Activated CD8-positive, alpha-beta memory T cell treated with anti-CD3 and anti-CD28 coated beads, Interleukin-2, amount 10 ng/mL, durations not matched to agents 7 days and 5 days (primary cell): Measurements from ENCODE around the gene MTERF2. TPM values are rescaled to one million over a fixed set of nuclear protein-coding genes. Genes with fewer than 3 reads are reported as not detected.

Experiments used
- ATAC-seq: fragments of 150-1000 bp; cut with Tn5 transposase; one replicate; pipeline ENCODE4 v1.10.0; 2021; ENCODE audit warnings: moderate library complexity
- CTCF ChIA-PET: fragments of 350-600 bp; sonication (Branson Sonifier 250); formaldehyde crosslinking; loops from one replicate; lab custom pipeline; 2021; ENCODE audit warnings: antibody characterized with exemption; lab: Charles Lee
- DNase-seq: peaks from one replicate; pipeline ENCODE4 v3.0.0-alpha.2; 2020
- H3K27ac Mint-ChIP-seq: one replicate; pipeline ENCODE4 v1.8.0; 2021; ENCODE audit warnings: mild to moderate bottlenecking, mixed read lengths
- H3K27me3 Mint-ChIP-seq: one replicate; pipeline ENCODE4 v1.8.0; 2021; ENCODE audit warnings: mixed read lengths
- H3K36me3 Mint-ChIP-seq: one replicate; pipeline ENCODE4 v1.8.0; 2021; ENCODE audit warnings: mild to moderate bottlenecking, mixed read lengths
- H3K4me1 Mint-ChIP-seq: one replicate; pipeline ENCODE4 v1.8.0; 2021; ENCODE audit warnings: mixed read lengths
- H3K4me3 Mint-ChIP-seq: one replicate; pipeline ENCODE4 v1.8.0; 2021; ENCODE audit warnings: mild to moderate bottlenecking, moderate library complexity, mixed read lengths
- H3K9me3 Mint-ChIP-seq: one replicate; pipeline ENCODE4 v1.8.0; 2022; ENCODE audit warnings: low read depth, mixed read lengths
- total RNA-seq, 2 experiments: library from RNA; stranded (reverse); gene quantifications; one replicate each; pipeline ENCODE4 v1.2.3, GENCODE V29; 2021

The MTERF2 gene
- total RNA-seq, 2 experiments from 2014 or later = 5.6 to 6.9 TPM

DNA sequence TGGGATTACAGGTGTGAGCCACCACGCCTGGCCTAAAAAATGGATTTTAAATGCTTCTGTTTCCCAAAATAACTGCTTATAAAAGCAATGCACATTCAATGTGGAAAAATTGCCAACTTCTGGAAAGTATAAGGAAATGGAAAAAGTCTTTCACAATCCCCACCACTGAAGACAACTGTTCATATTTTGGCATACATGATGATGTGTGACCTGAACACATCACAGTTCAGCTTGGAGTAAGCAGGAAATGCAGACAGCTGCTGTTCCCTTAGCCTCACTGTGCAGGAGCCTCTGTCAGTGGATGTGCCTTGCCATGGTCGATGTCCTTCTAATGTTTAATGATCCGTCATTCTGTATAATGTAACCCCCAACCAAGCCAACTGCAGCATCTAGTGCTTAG is 5.2 kb downstream of the MTERF2 start:
- Mint-ChIP-seq H3K9me3 (peaks cover 4% of the 10 kb centered on the region), H3K27me3 (no peaks in the 10 kb centered on the region), H3K36me3 (peaks cover 23% of the 10 kb centered on the region), H3K4me3 (no peak overlapping the region), H3K4me1 (peaks cover 23% of the 10 kb centered on the region), H3K27ac (no peak overlapping the region)
- DNase-seq = no peak
- CTCF ChIA-PET = no interaction called here
- no peak for ATAC-seq

DNA sequence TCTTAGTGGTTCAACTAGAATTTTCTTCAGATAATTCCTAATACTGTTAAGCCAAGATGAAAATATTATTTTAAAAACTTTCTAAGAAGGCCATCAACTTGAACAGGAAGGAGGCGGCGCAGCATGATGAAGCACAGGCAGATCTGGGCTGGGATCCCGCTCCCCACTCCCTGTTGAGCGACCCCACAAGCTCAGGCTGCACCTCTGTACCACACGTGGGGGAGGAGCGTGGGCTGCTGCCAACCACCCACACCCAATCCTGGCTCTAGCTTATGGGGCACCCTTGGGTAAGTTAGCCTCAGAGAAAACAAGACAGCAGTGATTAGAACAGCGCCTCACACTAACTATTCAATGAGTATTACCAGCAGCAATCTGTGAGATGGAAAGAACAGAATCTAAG is 6.0 kb downstream of the MTERF2 start:
- peaks cover 15% of the 10 kb centered on the region for H3K4me1 Mint-ChIP-seq
- no peak for ATAC-seq
- H3K36me3 Mint-ChIP-seq = peaks cover 26% of the 10 kb centered on the region
- peaks cover 4% of the 10 kb centered on the region for H3K9me3 Mint-ChIP-seq
- no peak overlapping the region for H3K27ac Mint-ChIP-seq
- no peaks in the 10 kb centered on the region for H3K27me3 Mint-ChIP-seq
- no peak overlapping the region for H3K4me3 Mint-ChIP-seq
- CTCF ChIA-PET = no interaction called here
- no peak for DNase-seq

DNA sequence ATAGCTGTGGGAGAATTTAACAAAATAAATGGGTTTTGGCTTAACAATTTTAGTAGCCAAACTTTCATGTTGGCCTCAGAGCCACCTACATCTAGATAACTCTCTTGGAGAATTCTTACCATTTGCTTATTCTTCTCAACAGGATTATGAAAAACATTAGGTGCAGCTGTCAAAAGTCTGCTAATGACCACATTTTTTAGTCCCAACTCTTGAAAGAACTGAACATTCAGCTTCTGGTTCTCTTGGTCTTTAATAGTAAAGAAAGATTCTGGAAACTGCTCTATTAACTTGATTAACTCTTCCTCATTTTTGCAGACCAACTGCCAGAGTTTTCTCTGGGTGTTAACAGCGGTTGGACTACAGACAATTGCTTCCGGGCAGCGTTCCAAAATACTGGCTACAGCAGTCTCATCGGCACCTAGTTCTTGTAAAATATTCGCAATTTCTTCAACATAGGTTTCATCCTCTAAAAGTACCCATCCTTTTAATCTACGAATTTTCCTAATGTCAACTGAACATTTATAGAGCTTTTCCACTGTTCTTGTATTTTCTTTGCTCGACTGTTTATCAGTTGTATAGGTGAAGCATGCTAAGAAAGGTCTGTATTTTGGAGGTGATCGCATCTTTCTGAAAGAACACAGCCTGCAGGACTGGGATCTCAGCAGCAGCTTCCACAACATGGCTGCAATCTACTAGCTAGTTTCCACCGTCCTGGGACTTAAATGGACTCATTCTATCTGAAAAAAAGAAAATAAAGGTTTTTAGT is 8.7 kb downstream of the MTERF2 start:
- Mint-ChIP-seq H3K27me3 (no peaks in the 10 kb centered on the region), H3K4me3 (no peak overlapping the region), H3K4me1 (no peaks in the 10 kb centered on the region), H3K27ac (no peak overlapping the region), H3K9me3 (no peaks in the 10 kb centered on the region), H3K36me3 (peaks cover 10% of the 10 kb centered on the region)
- no peak for DNase-seq
- ATAC-seq = no peak
- CTCF ChIA-PET = interaction anchor here (1.0 kb wide), 1 partner anchor 10 kb away, joined by 3 read pairs; no protein-coding TSS in a partner anchor

DNA sequence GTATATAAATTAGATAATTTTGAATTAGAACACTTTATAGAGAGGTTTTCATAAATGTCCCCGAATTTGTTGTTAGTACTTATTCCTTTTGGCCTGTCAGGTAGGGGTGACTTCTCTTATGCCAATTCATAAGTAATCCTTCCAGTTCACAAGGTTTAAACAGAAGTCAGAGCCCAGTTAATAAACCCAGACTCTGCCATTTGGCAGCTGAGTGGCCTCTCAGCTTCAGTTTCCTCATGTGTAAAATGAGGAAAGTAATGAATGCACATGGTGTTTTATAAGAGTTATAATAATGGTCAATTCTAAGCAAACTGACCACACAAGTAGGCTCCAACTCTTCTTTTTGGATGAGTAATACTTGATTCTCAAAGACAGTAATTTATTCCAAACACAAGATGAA is 10.3 kb downstream of the MTERF2 start:
- Mint-ChIP-seq H3K27ac (no peak overlapping the region), H3K36me3 (peaks cover 10% of the 10 kb centered on the region), H3K27me3 (no peaks in the 10 kb centered on the region), H3K4me3 (no peak overlapping the region), H3K4me1 (no peaks in the 10 kb centered on the region), H3K9me3 (no peaks in the 10 kb centered on the region)
- no peak for DNase-seq
- CTCF ChIA-PET = interaction anchor here (0.6 kb wide), 2 partner anchors 41 to 55 kb away, joined by 3 read pairs; no protein-coding TSS in a partner anchor
- no peak for ATAC-seq

DNA sequence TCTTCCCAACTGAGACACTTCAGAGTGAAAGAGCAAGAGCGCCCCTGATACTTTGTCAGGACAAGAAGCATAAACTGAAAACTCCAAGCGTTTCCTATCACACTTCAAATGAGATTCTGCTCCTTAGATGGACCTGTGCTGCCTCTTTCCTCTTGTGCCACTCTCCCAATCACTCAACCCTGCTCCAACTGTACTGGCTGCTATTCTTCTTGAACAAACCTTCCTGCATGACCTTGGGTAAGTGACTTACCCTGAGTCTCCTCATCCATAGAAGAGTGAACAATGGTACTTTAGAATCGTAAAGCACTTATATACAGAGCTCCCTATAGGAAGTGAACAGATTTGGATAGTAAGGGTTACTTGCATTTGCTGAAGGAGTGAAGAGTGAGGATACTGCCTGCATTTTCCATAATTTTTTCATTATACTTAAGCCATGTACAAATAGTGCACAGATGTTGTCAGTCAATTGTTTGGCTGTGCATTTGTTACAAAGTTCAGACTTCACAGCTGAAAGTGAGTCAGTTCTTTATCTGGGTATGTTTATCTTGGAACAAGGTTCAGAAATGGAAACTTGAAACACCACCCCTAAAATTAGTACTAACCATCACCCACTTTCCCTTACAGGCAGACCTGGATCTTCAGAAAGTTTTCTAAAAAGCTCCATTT is 10.8 kb downstream of the MTERF2 start:
- Mint-ChIP-seq H3K4me3 (no peak overlapping the region), H3K27ac (no peak overlapping the region), H3K27me3 (no peaks in the 10 kb centered on the region), H3K36me3 (peaks cover 13% of the 10 kb centered on the region), H3K9me3 (no peaks in the 10 kb centered on the region), H3K4me1 (no peaks in the 10 kb centered on the region)
- DNase-seq = no peak
- no peak for ATAC-seq
- CTCF ChIA-PET = no interaction called here

DNA sequence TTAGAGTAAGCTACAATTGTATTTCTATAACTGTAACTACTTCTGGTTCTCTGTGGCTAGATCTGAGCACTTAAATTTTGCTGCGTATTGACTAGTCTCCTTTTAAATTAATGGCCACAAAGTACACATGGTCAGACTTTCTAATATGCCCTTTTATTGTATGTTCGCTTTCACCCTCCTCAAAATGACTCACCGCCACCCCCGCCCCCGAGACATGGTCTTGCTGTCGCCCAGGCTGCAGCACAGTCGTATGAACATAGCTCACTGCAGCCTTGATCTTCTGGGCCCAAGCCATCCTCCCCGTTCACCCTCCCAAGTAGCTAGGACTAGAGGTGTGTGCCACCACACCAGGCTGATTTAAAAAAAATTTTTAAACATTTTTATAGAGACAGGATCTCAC is 11.8 kb downstream of the MTERF2 start:
- Mint-ChIP-seq H3K4me1 (no peaks in the 10 kb centered on the region), H3K27me3 (no peaks in the 10 kb centered on the region), H3K9me3 (no peaks in the 10 kb centered on the region), H3K4me3 (no peak overlapping the region), H3K36me3 (peaks cover 17% of the 10 kb centered on the region), H3K27ac (no peak overlapping the region)
- CTCF ChIA-PET = no interaction called here
- no peak for DNase-seq
- ATAC-seq = no peak

DNA sequence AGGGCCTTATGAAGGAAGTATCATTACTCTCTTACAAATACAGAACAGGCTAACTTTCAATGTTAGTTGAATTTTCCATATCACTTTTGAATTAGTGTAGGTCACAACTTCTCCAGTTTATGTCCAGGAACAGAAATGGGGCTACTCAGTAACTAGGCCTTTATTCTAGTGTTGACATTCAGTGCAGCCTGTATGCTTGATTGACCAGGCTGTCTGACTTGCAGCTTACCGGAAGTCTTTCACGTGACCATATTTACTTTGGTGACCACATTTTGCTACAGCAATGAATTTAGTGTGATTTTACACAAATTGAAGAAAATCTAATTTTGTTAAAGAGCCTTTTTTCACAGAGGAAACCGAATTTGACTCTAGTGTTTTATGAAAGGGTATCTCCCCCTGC is 12.4 kb downstream of the MTERF2 start:
- no peaks in the 10 kb centered on the region for H3K27me3 Mint-ChIP-seq
- H3K27ac Mint-ChIP-seq = no peak overlapping the region
- peaks cover 17% of the 10 kb centered on the region for H3K36me3 Mint-ChIP-seq
- H3K4me1 Mint-ChIP-seq = no peaks in the 10 kb centered on the region
- no peak for ATAC-seq
- H3K4me3 Mint-ChIP-seq = no peak overlapping the region
- no peaks in the 10 kb centered on the region for H3K9me3 Mint-ChIP-seq
- DNase-seq = no peak
- CTCF ChIA-PET = no interaction called here

DNA sequence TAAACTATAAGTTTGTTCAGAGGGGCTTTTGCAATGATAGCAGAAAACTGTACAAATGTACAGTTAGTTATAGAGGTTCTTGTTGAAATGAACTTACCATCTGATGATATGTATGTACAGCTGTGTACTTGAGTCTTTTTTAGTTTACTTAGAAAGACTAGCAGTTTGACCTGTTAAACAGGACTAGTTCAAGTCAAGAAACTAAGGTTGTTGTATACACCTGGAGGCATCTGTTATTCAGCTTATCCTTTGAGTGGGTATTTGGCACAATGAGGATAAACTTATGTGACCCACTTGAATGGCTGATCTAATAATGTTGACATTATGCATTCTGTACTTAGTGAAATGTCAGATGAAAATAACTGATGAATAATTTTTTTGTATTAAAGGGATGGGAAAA is 13.4 kb downstream of the MTERF2 start:
- DNase-seq (no peak), ATAC-seq (no peak)
- no peak overlapping the region for H3K4me3 Mint-ChIP-seq
- H3K27me3 Mint-ChIP-seq = no peaks in the 10 kb centered on the region
- no peaks in the 10 kb centered on the region for H3K9me3 Mint-ChIP-seq
- H3K36me3 Mint-ChIP-seq = peaks cover 20% of the 10 kb centered on the region
- CTCF ChIA-PET = no interaction called here
- no peak overlapping the region for H3K27ac Mint-ChIP-seq
- H3K4me1 Mint-ChIP-seq = no peaks in the 10 kb centered on the region

DNA sequence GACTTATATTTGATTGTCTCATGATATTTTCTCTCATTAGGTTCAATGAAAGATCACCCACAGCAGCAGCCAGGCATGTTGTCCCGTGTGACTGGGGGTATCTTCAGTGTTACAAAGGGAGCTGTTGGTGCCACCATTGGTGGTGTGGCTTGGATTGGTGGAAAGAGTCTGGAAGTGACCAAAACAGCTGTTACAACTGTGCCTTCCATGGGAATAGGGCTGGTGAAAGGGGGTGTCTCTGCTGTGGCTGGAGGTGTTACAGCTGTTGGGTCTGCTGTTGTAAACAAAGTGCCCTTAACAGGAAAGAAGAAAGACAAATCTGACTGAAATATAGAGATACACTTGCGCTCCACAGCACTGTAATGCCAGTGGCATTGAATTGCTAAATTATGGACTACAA is 15.9 kb downstream of the MTERF2 start:
- Mint-ChIP-seq H3K4me1 (no peaks in the 10 kb centered on the region), H3K9me3 (no peaks in the 10 kb centered on the region), H3K36me3 (peaks cover 30% of the 10 kb centered on the region), H3K27me3 (no peaks in the 10 kb centered on the region), H3K4me3 (no peak overlapping the region), H3K27ac (no peak overlapping the region)
- no peak for DNase-seq
- CTCF ChIA-PET = interaction anchor here (0.8 kb wide), 1 partner anchor 15 kb away, joined by 3 read pairs; no protein-coding TSS in a partner anchor
- no peak for ATAC-seq

DNA sequence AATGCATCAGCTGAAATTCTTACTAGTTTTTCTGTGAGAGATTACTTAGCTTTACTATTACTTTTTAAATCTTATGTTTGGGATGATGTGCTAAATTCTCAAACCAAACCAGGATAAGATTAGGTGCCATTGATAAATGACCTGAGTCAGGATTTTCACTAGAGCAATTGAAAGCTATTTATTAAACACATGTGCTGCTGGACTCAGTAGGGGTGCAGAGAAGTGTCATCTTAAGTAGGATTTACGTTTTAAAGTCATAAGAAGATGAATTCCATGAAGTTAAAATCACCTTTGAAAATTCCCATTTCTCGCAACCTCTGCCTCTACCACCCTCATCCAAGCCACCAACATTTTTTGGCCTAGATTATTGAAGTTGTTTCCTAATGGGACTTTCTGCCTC is 22.4 kb downstream of the MTERF2 start:
- Mint-ChIP-seq H3K9me3 (no peaks in the 10 kb centered on the region), H3K4me1 (peaks cover 3% of the 10 kb centered on the region), H3K27me3 (no peaks in the 10 kb centered on the region), H3K4me3 (no peak overlapping the region), H3K36me3 (peaks cover 23% of the 10 kb centered on the region), H3K27ac (no peak overlapping the region)
- DNase-seq = no peak
- no peak for ATAC-seq
- CTCF ChIA-PET = no interaction called here

DNA sequence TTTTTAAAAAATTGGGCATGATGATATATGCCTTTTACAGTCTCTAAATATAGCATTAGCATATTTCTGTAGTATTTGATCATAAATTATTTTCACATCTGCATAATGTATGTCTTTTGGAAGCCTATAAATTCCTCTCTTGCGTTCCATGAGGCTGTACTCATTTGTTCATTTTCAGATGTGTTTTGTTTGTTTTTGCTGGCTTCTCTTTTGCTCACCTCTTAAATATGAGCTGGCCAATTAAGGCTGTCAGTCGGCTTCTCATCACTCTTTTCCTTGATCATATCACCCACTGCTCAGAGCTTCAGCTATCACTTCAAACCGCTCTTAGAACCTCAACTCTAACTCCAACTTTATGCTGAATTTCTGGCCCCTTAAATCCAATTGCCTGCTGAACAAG is 24.7 kb downstream of the MTERF2 start:
- H3K9me3 Mint-ChIP-seq = no peaks in the 10 kb centered on the region
- ATAC-seq (no peak), DNase-seq (no peak)
- CTCF ChIA-PET = interaction anchor here (1.2 kb wide), 1 partner anchor 46 kb away, joined by 4 read pairs; no protein-coding TSS in a partner anchor
- H3K27ac Mint-ChIP-seq = no peak overlapping the region
- no peak overlapping the region for H3K4me3 Mint-ChIP-seq
- H3K27me3 Mint-ChIP-seq = no peaks in the 10 kb centered on the region
- peaks cover 12% of the 10 kb centered on the region for H3K36me3 Mint-ChIP-seq
- peaks cover 11% of the 10 kb centered on the region for H3K4me1 Mint-ChIP-seq

DNA sequence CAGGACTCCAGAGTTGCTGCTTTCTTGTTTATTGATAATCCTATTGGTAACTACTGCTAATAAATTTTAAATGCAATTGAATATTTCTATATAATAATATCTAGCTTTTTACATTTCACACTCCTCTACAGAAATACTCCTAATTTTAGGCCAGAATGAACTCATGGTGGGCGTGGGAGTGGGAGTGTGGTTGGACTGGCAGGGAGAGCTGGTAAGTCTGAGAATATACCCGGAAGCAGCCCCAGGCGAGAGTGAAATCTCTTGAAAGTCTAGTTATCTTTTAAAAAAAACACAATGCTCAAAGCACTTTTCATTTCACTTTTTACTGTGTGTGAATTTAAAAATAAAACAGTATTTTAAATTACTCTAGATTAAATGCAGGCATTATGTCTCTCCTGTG is 26.5 kb downstream of the MTERF2 start:
- no peaks in the 10 kb centered on the region for H3K9me3 Mint-ChIP-seq
- no peak overlapping the region for H3K4me3 Mint-ChIP-seq
- H3K36me3 Mint-ChIP-seq = peaks cover 7% of the 10 kb centered on the region
- CTCF ChIA-PET = no interaction called here
- no peak overlapping the region for H3K27ac Mint-ChIP-seq
- no peaks in the 10 kb centered on the region for H3K27me3 Mint-ChIP-seq
- ATAC-seq (no peak), DNase-seq (no peak)
- peaks cover 12% of the 10 kb centered on the region for H3K4me1 Mint-ChIP-seq

DNA sequence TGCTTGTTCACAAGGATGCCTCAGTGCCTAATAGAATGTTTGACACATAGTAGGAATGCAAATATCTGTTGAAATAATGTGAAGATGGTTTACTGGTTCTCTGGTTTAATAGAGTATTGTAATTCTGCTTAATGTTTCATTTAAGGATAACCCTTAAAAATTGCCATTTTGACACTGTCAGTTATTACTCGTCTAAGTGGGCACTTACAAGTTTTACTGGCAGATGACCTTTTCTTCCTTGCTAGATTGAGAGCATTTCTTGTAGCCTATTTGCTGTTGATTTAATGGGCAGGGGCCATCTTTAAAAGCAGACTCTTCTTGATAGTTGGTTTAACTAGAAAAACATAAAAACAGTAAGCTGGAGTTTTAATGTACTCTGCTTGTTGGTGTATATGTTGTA is 29.4 kb downstream of the MTERF2 start:
- CTCF ChIA-PET = no interaction called here
- DNase-seq = no peak
- peak overlapping the region; percentile 88 for H3K27ac Mint-ChIP-seq
- peaks cover 21% of the 10 kb centered on the region for H3K4me1 Mint-ChIP-seq
- no peaks in the 10 kb centered on the region for H3K27me3 Mint-ChIP-seq
- no peaks in the 10 kb centered on the region for H3K9me3 Mint-ChIP-seq
- H3K36me3 Mint-ChIP-seq = peaks cover 5% of the 10 kb centered on the region
- ATAC-seq = no peak
- peak overlapping the region; percentile 90 for H3K4me3 Mint-ChIP-seq

DNA sequence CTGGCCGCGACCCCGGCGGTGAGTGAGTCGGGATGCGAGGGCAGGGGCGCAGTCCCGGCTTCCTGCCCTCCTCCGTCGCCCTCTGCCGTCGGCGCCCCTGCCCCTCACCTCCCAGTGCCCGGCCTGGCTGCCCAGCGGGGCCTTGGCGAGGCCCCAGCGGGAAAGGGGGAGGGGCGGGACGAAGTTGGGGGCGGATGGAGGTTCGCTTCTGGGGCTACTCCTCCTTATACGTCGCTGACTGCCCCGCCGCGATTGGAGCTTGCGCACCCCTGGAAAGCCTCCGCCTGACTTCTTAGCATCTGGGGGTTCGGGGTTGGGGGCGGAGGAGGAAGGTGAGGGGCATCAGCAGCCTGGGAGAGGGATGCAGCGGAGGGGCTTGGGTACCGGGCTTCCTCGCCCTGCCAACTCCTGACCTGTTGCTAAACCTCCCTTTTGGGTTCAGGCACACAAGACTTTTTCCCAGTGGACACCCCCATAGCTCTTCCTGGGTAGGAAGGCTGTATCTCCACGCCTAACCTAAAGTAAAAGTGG is 30.8 kb downstream of the MTERF2 start:
- peaks cover 7% of the 10 kb centered on the region for H3K36me3 Mint-ChIP-seq
- ATAC-seq (peak; percentile 63), DNase-seq (peak; percentile 83)
- no peaks in the 10 kb centered on the region for H3K27me3 Mint-ChIP-seq
- H3K4me3 Mint-ChIP-seq = peak overlapping the region; percentile 90
- CTCF ChIA-PET = interaction anchor here (0.8 to 1.8 kb wide), 8 partner anchors 15 to 706 kb away, joined by 3 to 7 read pairs (median 3); partner anchors contain the start of genes MTERF2 and RIC8B
- peak overlapping the region; percentile 88 for H3K27ac Mint-ChIP-seq
- peaks cover 19% of the 10 kb centered on the region for H3K4me1 Mint-ChIP-seq
- no peaks in the 10 kb centered on the region for H3K9me3 Mint-ChIP-seq
